Omental fat pad (tissue), 4 donors: Measurements from ENCODE around the gene SRXN1. TPM values are rescaled to one million over a fixed set of nuclear protein-coding genes. Genes with fewer than 3 reads are reported as not detected.

Experiments used
- ATAC-seq: fragments of 150-250 bp; one replicate; pipeline ENCODE4 v1.9.1; 2016; ENCODE audit warnings: mild to moderate bottlenecking, moderate library complexity; ENCODE audit not compliant: low FRiP score
- DNase-seq: peaks from one replicate; pipeline ENCODE4 v3.0.0-alpha.2; 2019; ENCODE audit warnings: low spot score
- CTCF ChIP-seq, 3 donors: fragments of 450-650 bp; IDR thresholded peaks; one replicate each; pipeline ENCODE4 v1.5.1; 2016 to 2017; ENCODE audit warnings: antibody characterized with exemption in 3 of 3, mild to moderate bottlenecking in 3 of 3, moderate library complexity in 2 of 3
- total RNA-seq, 4 donors: library from RNA; depleted of rRNA; stranded (reverse); fragments of >200 nt; gene quantifications; one replicate each; pipeline ENCODE4 v1.1.0, GENCODE V29; 2016

The SRXN1 gene
- total RNA-seq, 4 donors from 2014 or later, result 43.4 to 62.4 (median 48.5) TPM

DNA sequence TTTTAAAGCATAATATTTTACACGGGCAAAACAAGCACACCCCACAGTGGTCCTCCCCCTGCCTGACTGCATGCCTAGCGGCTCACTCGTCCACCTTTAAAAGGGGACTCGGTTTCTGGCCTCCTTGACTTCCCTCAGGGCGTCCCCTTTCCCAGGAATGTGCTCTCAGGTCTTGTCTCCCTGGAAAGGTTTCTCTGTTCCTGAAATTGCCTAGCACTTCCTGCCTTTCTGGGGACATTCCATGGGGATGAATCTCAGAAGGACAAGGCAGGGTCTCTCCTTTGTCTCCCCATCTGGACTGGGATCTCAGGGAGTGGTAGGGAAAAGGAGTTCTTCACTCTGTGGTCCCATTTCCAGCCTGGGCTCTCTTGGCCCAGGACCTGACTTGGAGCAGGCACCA, 47.8 kb downstream of the SRXN1 start:
- DNase-seq, result no peak
- ATAC-seq, result no peak
- TF ChIP-seq CTCF (IDR thresholded peaks at IDR 0.05), result no peak

DNA sequence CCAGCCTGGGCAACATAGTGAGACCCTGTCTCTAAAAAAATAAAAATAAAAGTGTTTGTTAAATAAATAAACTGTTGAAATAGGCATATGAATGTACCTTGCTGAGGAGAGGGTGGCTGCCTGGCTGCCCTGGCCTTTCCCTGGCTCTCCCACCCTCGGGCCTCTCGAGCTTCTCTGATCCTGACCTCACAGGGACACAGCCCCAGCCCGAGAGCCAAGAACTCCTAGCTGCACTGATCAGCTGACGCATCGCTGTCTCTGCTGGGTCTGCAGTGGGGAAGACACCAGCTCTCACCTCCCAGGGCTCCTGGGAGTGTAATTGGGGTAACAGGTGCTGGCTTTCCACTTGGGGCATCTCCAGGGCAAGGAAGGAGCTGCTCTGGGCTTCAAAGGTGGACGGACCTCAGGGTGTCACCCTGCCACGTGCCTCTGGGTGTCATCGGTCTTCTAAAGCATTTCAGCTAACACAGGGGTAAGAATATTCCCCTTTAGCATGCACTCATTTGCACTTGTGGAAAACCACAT, 49.8 kb downstream of the SRXN1 start:
- DNase-seq, result no peak
- ATAC-seq, result no peak
- no peak for TF ChIP-seq CTCF (IDR thresholded peaks at IDR 0.05)

DNA sequence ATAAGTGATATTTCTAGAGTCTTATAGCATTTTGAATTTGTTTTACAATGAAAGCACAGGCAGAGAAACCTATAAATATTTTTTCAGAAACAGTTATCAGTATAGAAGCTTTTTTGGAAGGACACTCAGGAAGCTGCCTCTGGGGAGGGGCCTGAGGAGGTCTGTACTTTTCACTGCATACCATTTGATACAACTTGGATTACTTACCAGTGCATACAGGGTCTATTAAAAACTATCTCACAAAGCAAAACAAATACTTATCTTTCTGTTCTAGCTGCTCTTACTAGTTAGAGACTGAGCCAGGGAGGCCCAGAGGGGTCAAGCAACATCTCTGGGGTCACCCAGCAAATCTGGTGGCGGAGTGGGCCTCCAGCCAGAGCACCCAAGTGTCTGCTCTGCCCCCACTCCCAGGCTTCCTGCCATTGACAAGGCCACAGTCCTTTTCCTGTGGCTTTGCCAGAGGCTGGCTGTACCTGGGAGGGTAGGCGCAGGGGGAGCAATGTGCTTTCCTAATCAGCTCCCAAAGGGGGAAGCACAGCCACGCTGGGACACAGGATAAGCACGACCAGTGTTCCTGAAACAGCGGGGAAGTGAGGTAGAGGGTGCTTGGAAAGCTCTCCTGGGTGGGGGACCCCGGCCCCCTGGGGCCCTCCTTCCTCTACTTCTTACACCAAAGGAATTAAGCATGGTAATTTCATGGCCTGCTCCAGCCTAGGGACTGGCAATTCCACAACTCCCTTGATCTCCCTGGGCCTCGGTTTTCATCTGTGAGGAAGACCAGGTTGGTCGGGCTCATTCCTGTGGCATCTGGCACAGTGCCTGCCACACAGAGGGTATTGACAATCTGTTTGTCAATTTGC, 50.7 kb downstream of the SRXN1 start:
- no peak for ATAC-seq
- no peak for DNase-seq

GRCh38 chr20:600736-601135, 52.3 kb downstream of the SRXN1 start:
- DNase-seq (no peak), ATAC-seq (no peak)
- no peak for TF ChIP-seq CTCF (IDR thresholded peaks at IDR 0.05)

More for the DNA sequence above, 50.7 kb downstream of the SRXN1 start:
- TF ChIP-seq CTCF (IDR thresholded peaks at IDR 0.05), result no peak

- no peak for TF ChIP-seq CTCF (IDR thresholded peaks at IDR 0.05)
- ATAC-seq (no peak), DNase-seq (no peak)
These were observed 52.9 kb downstream of the SRXN1 start for GRCh38 chr20:600141-600540.

GRCh38 chr20:598133-598850, 54.7 kb downstream of the SRXN1 start:
- no peak for TF ChIP-seq CTCF (IDR thresholded peaks at IDR 0.05)
- no peak for DNase-seq
- no peak for ATAC-seq
